Neural cell (in vitro differentiated cells): ENCODE data around the gene BRICD5. TPM values are rescaled to one million over a fixed set of nuclear protein-coding genes. Genes with fewer than 3 reads are reported as not detected.

Experiments
- H2AFZ ChIP-seq: fragments of 200-600, 300-800 bp; sonication (generic), shearing (Covaris generic); 2 replicates; pipeline ENCODE4 v1.6.0; 2014; ENCODE audit warnings: low read depth, mild to moderate bottlenecking, antibody characterized with exemption, low read length, moderate library complexity
- H3F3A ChIP-seq: fragments of 200-600 bp; shearing (Covaris generic); 2 replicates; pipeline ENCODE4 v1.6.1; 2016; ENCODE audit warnings: mild to moderate bottlenecking, moderate library complexity, mixed read lengths, antibody characterized with exemption, low read length; ENCODE audit not compliant: insufficient read depth, poor library complexity, severe bottlenecking
- H3K27ac ChIP-seq: fragments of 200-600, 300-800 bp; sonication (generic), shearing (Covaris generic); 2 replicates; pipeline ENCODE4 v1.5.1; 2014; ENCODE audit warnings: mild to moderate bottlenecking, low read length, moderate library complexity
- H3K27me3 ChIP-seq: fragments of 300-800, 200-600 bp; sonication (generic), shearing (Covaris generic); 2 replicates; pipeline ENCODE4 v1.6.0; 2014; ENCODE audit warnings: mild to moderate bottlenecking, low read depth, low read length, moderate library complexity; ENCODE audit not compliant: insufficient read depth
- H3K36me3 ChIP-seq: fragments of 300-800, 200-600 bp; sonication (generic), shearing (Covaris generic); 2 replicates; pipeline ENCODE4 v1.5.1; 2014; ENCODE audit warnings: mild to moderate bottlenecking, antibody characterized with exemption, low read length, moderate library complexity; ENCODE audit not compliant: insufficient read depth
- H3K4me2 ChIP-seq: fragments of 300-800, 200-600 bp; sonication (generic), shearing (Covaris generic); 2 replicates; pipeline ENCODE4 v1.6.0; 2014; ENCODE audit warnings: mild to moderate bottlenecking, low read length
- H3K4me3 ChIP-seq: fragments of 300-800, 200-600 bp; sonication (generic), shearing (Covaris generic); 2 replicates; pipeline ENCODE4 v1.5.1; 2014; ENCODE audit warnings: mild to moderate bottlenecking, low read length, moderate library complexity
- H3K79me2 ChIP-seq: fragments of 200-600 bp; shearing (Covaris generic); replicated peaks from 2 replicates; pipeline ENCODE4 v1.6.0; 2014; ENCODE audit warnings: mild to moderate bottlenecking, low read length, moderate library complexity; ENCODE audit not compliant: insufficient read depth
- H3K9ac ChIP-seq: fragments of 300-800, 200-600 bp; sonication (generic), shearing (Covaris generic); 2 replicates; pipeline ENCODE4 v1.6.1; 2016; ENCODE audit warnings: mild to moderate bottlenecking, low read length, mixed read lengths
- H3K9me2 ChIP-seq: fragments of 200-600 bp; shearing (Covaris generic); 2 replicates; pipeline ENCODE4 v1.6.1; 2016; ENCODE audit warnings: mild to moderate bottlenecking, low read length, mixed read lengths; ENCODE audit not compliant: insufficient read depth
- H3K9me3 ChIP-seq: fragments of 200-600, 300-800 bp; sonication (generic), shearing (Covaris generic); 2 replicates; pipeline ENCODE4 v1.6.1; 2016; ENCODE audit warnings: mild to moderate bottlenecking, mixed run types, low read length, moderate library complexity, mixed read lengths
- H4K20me1 ChIP-seq: fragments of 200-600 bp; shearing (Covaris generic); 2 replicates; pipeline ENCODE4 v1.6.1; 2016; ENCODE audit warnings: mild to moderate bottlenecking, mixed run types; ENCODE audit not compliant: insufficient read depth
- EP300 ChIP-seq: fragments of 450-650 bp; conservative IDR thresholded peaks from 2 replicates; pipeline ENCODE4 v1.6.1; 2014; ENCODE audit warnings: antibody characterized with exemption, mild to moderate bottlenecking, moderate library complexity; ENCODE audit not compliant: poor library complexity, severe bottlenecking
- EZH2 ChIP-seq: fragments of 200-600, 300-800 bp; shearing (Covaris generic), sonication (generic); IDR thresholded peaks from 2 replicates; pipeline ENCODE4 v1.6.1; 2014; ENCODE audit warnings: antibody characterized with exemption, low read length, borderline replicate concordance, mild to moderate bottlenecking; ENCODE audit not compliant: insufficient read depth, poor library complexity, severe bottlenecking
- MXI1 ChIP-seq: fragments of 450-650 bp; conservative IDR thresholded peaks from 2 replicates; pipeline ENCODE4 v1.6.1; 2014; ENCODE audit warnings: antibody characterized with exemption, mild to moderate bottlenecking; ENCODE audit not compliant: poor library complexity, severe bottlenecking
- POLR2AphosphoS5 ChIP-seq: IDR thresholded peaks from 2 replicates; pipeline ENCODE4 v1.6.1; 2012
- RAD21 ChIP-seq: fragments of 450-650 bp; conservative IDR thresholded peaks from 2 replicates; pipeline ENCODE4 v1.6.1; 2014; ENCODE audit warnings: antibody characterized with exemption, mild to moderate bottlenecking, moderate library complexity
- SMC3 ChIP-seq: fragments of 450-650 bp; conservative IDR thresholded peaks from 2 replicates; pipeline ENCODE4 v1.6.1; 2014; ENCODE audit warnings: antibody characterized with exemption, mild to moderate bottlenecking, moderate library complexity; ENCODE audit not compliant: poor library complexity
- TAF1 ChIP-seq: IDR thresholded peaks from 2 replicates; pipeline ENCODE4 v1.6.1; 2012; ENCODE audit warnings: low read depth
- polyA plus RNA-seq: library from polyadenylated mRNA; depleted of rRNA; stranded (reverse); fragments of >200 nt; gene quantifications from 2 replicates; pipeline ENCODE4 v1.2.3, GENCODE V29; 2014
- TF ChIP-seq, protein P1 (sequence below): IDR thresholded peaks from 2 replicates; pipeline ENCODE4 v1.6.1; 2012; ENCODE audit warnings: borderline replicate concordance
- TF ChIP-seq, protein P2 (sequence below): fragments of 450-650 bp; IDR thresholded peaks from 2 replicates; pipeline ENCODE4 v1.5.1; 2014; ENCODE audit warnings: antibody characterized with exemption, mild to moderate bottlenecking, moderate library complexity; ENCODE audit not compliant: poor library complexity, severe bottlenecking

The BRICD5 gene
- polyA plus RNA-seq, 1 donor from 2014 or later, result 39.2 TPM

DNA sequence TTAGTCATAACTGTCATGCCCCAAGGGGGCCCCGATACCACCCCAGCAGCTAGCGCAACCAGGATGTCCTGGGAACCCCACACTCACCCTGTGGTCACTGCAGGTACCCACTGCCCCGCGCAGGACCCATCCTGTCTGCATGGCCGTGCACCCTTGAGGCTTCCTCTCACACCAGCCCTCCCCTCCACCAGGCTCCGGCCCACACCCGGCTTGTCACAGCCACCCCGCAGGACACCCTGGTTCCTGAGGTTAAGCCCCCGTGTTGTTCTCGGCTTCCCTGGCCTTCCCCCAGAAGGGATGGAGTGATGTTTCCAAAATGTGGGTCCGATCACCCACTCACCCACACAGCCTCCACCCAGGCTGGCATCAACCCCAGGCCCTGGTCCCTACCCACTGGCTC lies 33.1 kb upstream of the BRICD5 start:
- Histone ChIP-seq H3K36me3 (no peaks in the 10 kb centered on the region), H3K79me2 (peaks cover 4% of the 10 kb centered on the region), H3K27ac (no peak overlapping the region), H3F3A (no peaks in the 10 kb centered on the region), H2AFZ (no peak overlapping the region), H3K9me2 (no peaks in the 10 kb centered on the region), H4K20me1 (no peaks in the 10 kb centered on the region), H3K4me2 (no peak overlapping the region), H3K9ac (no peak overlapping the region), H3K4me3 (no peak overlapping the region), H3K9me3 (no peaks in the 10 kb centered on the region), H3K27me3 (no peaks in the 10 kb centered on the region)
- TF ChIP-seq POLR2AphosphoS5 (no peak), EP300 (no peak), EZH2 (no peak), TAF1 (no peak), MXI1 (no peak), RAD21 (no peak)
- TF ChIP-seq, protein P1, sequence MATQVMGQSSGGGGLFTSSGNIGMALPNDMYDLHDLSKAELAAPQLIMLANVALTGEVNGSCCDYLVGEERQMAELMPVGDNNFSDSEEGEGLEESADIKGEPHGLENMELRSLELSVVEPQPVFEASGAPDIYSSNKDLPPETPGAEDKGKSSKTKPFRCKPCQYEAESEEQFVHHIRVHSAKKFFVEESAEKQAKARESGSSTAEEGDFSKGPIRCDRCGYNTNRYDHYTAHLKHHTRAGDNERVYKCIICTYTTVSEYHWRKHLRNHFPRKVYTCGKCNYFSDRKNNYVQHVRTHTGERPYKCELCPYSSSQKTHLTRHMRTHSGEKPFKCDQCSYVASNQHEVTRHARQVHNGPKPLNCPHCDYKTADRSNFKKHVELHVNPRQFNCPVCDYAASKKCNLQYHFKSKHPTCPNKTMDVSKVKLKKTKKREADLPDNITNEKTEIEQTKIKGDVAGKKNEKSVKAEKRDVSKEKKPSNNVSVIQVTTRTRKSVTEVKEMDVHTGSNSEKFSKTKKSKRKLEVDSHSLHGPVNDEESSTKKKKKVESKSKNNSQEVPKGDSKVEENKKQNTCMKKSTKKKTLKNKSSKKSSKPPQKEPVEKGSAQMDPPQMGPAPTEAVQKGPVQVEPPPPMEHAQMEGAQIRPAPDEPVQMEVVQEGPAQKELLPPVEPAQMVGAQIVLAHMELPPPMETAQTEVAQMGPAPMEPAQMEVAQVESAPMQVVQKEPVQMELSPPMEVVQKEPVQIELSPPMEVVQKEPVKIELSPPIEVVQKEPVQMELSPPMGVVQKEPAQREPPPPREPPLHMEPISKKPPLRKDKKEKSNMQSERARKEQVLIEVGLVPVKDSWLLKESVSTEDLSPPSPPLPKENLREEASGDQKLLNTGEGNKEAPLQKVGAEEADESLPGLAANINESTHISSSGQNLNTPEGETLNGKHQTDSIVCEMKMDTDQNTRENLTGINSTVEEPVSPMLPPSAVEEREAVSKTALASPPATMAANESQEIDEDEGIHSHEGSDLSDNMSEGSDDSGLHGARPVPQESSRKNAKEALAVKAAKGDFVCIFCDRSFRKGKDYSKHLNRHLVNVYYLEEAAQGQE, result no peak
- TF ChIP-seq, protein P2, sequence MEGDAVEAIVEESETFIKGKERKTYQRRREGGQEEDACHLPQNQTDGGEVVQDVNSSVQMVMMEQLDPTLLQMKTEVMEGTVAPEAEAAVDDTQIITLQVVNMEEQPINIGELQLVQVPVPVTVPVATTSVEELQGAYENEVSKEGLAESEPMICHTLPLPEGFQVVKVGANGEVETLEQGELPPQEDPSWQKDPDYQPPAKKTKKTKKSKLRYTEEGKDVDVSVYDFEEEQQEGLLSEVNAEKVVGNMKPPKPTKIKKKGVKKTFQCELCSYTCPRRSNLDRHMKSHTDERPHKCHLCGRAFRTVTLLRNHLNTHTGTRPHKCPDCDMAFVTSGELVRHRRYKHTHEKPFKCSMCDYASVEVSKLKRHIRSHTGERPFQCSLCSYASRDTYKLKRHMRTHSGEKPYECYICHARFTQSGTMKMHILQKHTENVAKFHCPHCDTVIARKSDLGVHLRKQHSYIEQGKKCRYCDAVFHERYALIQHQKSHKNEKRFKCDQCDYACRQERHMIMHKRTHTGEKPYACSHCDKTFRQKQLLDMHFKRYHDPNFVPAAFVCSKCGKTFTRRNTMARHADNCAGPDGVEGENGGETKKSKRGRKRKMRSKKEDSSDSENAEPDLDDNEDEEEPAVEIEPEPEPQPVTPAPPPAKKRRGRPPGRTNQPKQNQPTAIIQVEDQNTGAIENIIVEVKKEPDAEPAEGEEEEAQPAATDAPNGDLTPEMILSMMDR, result no peak

DNA sequence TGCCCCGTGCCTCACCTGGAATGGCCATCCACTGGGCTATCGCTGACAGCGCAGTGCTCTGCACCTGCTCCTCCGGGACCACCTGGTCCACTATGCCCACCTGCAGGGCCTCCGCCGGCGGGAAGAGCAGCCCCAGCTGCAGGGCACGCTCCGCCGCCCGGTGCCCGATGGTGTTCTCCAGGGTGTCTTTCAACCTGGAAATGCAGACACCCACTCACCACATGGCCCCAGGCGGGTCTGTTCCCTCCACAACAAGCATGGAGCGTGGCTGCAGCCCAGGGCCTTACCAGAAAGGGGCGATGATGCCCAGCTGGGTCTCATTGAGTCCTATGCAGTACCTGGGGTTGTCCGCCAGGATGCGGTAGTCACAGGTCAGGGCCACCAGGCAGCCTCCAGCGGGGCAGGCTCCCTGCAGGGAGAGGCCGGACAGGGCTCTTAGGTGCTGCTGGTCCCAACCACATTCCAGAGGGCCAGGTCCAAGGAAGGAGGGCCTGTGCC lies 32.4 kb upstream of the BRICD5 start:
- no peak overlapping the region for H3K4me2 ChIP-seq
- no peaks in the 10 kb centered on the region for H3K9me3 ChIP-seq
- no peak overlapping the region for H3K27ac ChIP-seq
- no peak overlapping the region for H3K4me3 ChIP-seq
- H3K79me2 ChIP-seq, result no peaks in the 10 kb centered on the region
- no peak for TF ChIP-seq SMC3
- TF ChIP-seq, protein P2, result no peak
- TF ChIP-seq EP300, result no peak
- TF ChIP-seq EZH2, result no peak
- H3K9me2 ChIP-seq, result no peaks in the 10 kb centered on the region
- no peak overlapping the region for H2AFZ ChIP-seq
- H3K36me3 ChIP-seq, result no peaks in the 10 kb centered on the region
- H3K27me3 ChIP-seq, result no peaks in the 10 kb centered on the region
- H3F3A ChIP-seq, result no peaks in the 10 kb centered on the region
- H3K9ac ChIP-seq, result no peak overlapping the region
- H4K20me1 ChIP-seq, result no peaks in the 10 kb centered on the region
